ENCODE data around the gene PDE4DIP.
"Not testable (repeated sequence)": the region's sequence is repeated elsewhere in the genome, so short reads cannot be mapped to it uniquely, and the experiment has no call there.

- not testable (repeated sequence) for TF ChIP-seq POLR2AphosphoS5, POLR2A, EP300 (IDR thresholded peaks at IDR 0.05)
- TF ChIP-seq, protein P1, sequence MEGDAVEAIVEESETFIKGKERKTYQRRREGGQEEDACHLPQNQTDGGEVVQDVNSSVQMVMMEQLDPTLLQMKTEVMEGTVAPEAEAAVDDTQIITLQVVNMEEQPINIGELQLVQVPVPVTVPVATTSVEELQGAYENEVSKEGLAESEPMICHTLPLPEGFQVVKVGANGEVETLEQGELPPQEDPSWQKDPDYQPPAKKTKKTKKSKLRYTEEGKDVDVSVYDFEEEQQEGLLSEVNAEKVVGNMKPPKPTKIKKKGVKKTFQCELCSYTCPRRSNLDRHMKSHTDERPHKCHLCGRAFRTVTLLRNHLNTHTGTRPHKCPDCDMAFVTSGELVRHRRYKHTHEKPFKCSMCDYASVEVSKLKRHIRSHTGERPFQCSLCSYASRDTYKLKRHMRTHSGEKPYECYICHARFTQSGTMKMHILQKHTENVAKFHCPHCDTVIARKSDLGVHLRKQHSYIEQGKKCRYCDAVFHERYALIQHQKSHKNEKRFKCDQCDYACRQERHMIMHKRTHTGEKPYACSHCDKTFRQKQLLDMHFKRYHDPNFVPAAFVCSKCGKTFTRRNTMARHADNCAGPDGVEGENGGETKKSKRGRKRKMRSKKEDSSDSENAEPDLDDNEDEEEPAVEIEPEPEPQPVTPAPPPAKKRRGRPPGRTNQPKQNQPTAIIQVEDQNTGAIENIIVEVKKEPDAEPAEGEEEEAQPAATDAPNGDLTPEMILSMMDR (IDR thresholded peaks at IDR 0.05), result not testable (repeated sequence)
Measured at GRCh38 chr1:148901150-148901952, 57.1 kb downstream of the PDE4DIP start.
